Caco-2 (cell line): ENCODE results near the gene PMEPA1. TPM values are rescaled to one million over a fixed set of nuclear protein-coding genes. Genes with fewer than 3 reads are reported as not detected.

Source experiments
- BruUV-seq: library from RNA; stranded (reverse); fragments of 400-500 nt; replicated peaks from 2 replicates; lab custom pipeline; 2021; lab: Mats Ljungman, UMichigan
- CTCF ChIA-PET: fragments of 300-600 bp; sonication (Branson Sonifier 250); formaldehyde crosslinking; loops from one replicate; lab custom pipeline; 2022; ENCODE audit warnings: antibody characterized with exemption; lab: Charles Lee
- POLR2A ChIA-PET: fragments of 300-600 bp; sonication (Branson Sonifier 250); formaldehyde crosslinking; loops from one replicate; lab custom pipeline; 2022; ENCODE audit warnings: antibody characterized with exemption; lab: Charles Lee
- DNase-seq, 2 experiments: peaks; one replicate each; pipeline versions ENCODE4 v3.0.0 to v3.0.0-alpha.2; 2020 to 2022
- H3K27me3 ChIP-seq: replicated peaks from 2 replicates; pipeline ENCODE4 v1.6.0; 2011; ENCODE audit warnings: low read length; ENCODE audit not compliant: control insufficient read depth, insufficient read depth
- H3K36me3 ChIP-seq: 2 replicates; pipeline ENCODE4 v1.5.1; 2011; ENCODE audit warnings: low read length; ENCODE audit not compliant: control insufficient read depth, insufficient read depth
- H3K4me1 ChIP-seq: fragments of 250-450 bp; sonication (Bioruptor Pico); 2 replicates; pipeline ENCODE4 v1.5.1; 2020; ENCODE audit warnings: mild to moderate bottlenecking
- H3K4me3 ChIP-seq: 2 replicates; pipeline ENCODE4 v1.5.1; 2011; ENCODE audit warnings: low read depth, mild to moderate bottlenecking, control low read depth, low read length
- H3K9me3 ChIP-seq: fragments of 250-450 bp; sonication (Bioruptor Pico); 2 replicates; pipeline ENCODE4 v1.5.1; 2020; ENCODE audit warnings: mild to moderate bottlenecking, moderate library complexity
- H3K27ac Mint-ChIP-seq: one replicate; pipeline ENCODE4 v1.8.0; 2022; ENCODE audit warnings: mixed read lengths; ENCODE audit not compliant: unreplicated experiment
- H3K27me3 Mint-ChIP-seq: one replicate; pipeline ENCODE4 v1.8.0; 2022; ENCODE audit warnings: mixed read lengths; ENCODE audit not compliant: insufficient read depth, unreplicated experiment
- H3K36me3 Mint-ChIP-seq: one replicate; pipeline ENCODE4 v1.8.0; 2022; ENCODE audit warnings: mild to moderate bottlenecking, mixed read lengths; ENCODE audit not compliant: insufficient read depth, unreplicated experiment
- H3K4me1 Mint-ChIP-seq: one replicate; pipeline ENCODE4 v1.8.0; 2022; ENCODE audit warnings: low read depth, mixed read lengths; ENCODE audit not compliant: unreplicated experiment
- H3K4me3 Mint-ChIP-seq: one replicate; pipeline ENCODE4 v1.8.0; 2022; ENCODE audit warnings: mild to moderate bottlenecking, moderate library complexity, mixed read lengths; ENCODE audit not compliant: unreplicated experiment
- H3K9me3 Mint-ChIP-seq: one replicate; pipeline ENCODE4 v1.8.0; 2022; ENCODE audit warnings: mixed read lengths; ENCODE audit not compliant: unreplicated experiment
- intact Hi-C: fragments of 100-400 bp; cut with micrococcal nuclease; formaldehyde crosslinking; loops from one replicate; pipeline ENCODE4 v1.10.0; 2022; ENCODE audit not compliant: unreplicated experiment
- total RNA-seq: library from RNA; stranded (reverse); gene quantifications from 2 replicates; pipeline ENCODE4 v1.2.3, GENCODE V29; 2022
- TF ChIP-seq, protein P1 (sequence below), 2 experiments: fragments of 200-600 bp in 1 of 2; IDR thresholded peaks; 1 replicate in 1 of 2; 2 replicates in 1 of 2; pipeline versions ENCODE4 v1.5.1 to v1.8.0; 2011 to 2022; ENCODE audit warnings: antibody characterized with exemption in 1 of 2, control low read depth in 1 of 2, inconsistent platforms in 1 of 2, low read depth in 1 of 2, low read length in 1 of 2, mild to moderate bottlenecking in 1 of 2, moderate library complexity in 1 of 2; ENCODE audit not compliant: insufficient read depth in 1 of 2, severe bottlenecking in 1 of 2, unreplicated experiment in 1 of 2

The PMEPA1 gene
- total RNA-seq, 1 experiment from 2014 or later: 3.3 TPM

DNA sequence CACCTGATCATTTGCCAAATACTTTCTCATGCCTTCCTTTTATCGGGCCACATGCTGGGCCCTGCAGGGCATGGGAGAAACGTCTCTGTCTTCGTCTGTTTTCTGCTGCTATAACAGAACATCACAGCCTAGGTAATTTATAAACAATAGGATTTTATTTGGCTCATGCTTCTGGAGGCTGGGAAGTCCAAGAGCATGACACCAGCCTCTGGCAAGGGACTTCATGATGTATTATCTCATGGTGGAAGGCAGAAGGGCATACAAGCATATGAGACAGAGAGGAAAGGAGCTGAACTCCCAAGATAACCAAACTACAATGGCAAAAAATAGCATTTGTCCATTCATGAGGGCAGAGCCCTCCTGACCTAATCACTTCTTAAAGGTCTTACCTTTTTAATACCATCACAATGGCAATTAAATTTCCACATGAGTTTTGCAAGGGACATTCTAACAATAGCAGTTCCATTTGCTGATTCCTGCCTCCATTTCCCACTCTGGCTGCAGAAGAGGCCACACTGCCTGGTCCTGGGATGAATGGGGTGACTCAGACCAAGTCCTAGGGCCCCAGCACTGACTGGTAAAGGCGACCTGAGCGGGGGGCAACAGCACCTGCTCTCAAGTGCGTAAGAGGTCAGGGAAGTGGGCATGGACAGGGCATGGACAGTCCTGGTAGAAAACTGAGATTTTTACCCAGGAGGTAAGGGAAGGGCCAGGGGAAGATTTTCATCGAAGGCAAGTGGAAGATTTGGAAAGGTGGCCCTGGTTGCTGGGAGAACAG is 84.4 kb downstream of the PMEPA1 start:
- H3K36me3 ChIP-seq: no peaks in the 10 kb centered on the region
- no peak overlapping the region for H3K4me3 ChIP-seq
- H3K9me3 ChIP-seq: peaks cover 6% of the 10 kb centered on the region; the same call in 1 of the 2 replicates
- TF ChIP-seq, protein P1, sequence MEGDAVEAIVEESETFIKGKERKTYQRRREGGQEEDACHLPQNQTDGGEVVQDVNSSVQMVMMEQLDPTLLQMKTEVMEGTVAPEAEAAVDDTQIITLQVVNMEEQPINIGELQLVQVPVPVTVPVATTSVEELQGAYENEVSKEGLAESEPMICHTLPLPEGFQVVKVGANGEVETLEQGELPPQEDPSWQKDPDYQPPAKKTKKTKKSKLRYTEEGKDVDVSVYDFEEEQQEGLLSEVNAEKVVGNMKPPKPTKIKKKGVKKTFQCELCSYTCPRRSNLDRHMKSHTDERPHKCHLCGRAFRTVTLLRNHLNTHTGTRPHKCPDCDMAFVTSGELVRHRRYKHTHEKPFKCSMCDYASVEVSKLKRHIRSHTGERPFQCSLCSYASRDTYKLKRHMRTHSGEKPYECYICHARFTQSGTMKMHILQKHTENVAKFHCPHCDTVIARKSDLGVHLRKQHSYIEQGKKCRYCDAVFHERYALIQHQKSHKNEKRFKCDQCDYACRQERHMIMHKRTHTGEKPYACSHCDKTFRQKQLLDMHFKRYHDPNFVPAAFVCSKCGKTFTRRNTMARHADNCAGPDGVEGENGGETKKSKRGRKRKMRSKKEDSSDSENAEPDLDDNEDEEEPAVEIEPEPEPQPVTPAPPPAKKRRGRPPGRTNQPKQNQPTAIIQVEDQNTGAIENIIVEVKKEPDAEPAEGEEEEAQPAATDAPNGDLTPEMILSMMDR (IDR thresholded peaks at IDR 0.05; ENCODE audit: insufficient read depth in 1 of 2, low read depth in 1 of 2, low read length in 1 of 2, severe bottlenecking in 1 of 2, unreplicated experiment in 1 of 2): no peak
- Mint-ChIP-seq H3K4me1 (no peaks in the 10 kb centered on the region), H3K9me3 (peaks cover 14% of the 10 kb centered on the region), H3K27ac (no peak overlapping the region), H3K27me3 (peaks cover 10% of the 10 kb centered on the region), H3K4me3 (no peak overlapping the region), H3K36me3 (no peaks in the 10 kb centered on the region)
- ChIA-PET CTCF (no interaction called here), POLR2A (no interaction called here)
- H3K4me1 ChIP-seq: no peaks in the 10 kb centered on the region
- intact Hi-C loops: no loop called here
- BruUV-seq: no TSS peak
- DNase-seq: peak in 1 of 2 experiments; percentile 12
- no peaks in the 10 kb centered on the region for H3K27me3 ChIP-seq

DNA sequence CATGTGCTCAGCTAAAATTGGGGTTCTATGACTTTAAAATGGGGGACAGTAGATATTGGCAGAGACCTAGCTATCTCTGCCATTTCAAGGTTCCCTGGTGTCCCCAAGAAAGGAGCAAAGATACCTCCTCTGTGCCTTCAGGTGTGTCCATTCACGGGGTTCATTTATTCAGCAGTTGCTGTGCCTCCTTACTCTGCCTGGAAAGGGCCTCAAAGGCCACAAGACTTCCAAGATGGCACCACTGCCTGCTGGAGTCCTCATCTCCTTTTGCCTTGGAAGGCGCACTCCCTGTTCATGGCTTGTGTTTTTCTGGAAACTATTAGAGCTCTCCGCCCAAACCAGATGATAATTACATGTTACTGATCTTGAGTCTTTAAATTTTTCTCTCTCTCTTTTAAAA is 85.7 kb downstream of the PMEPA1 start:
- CTCF ChIA-PET: interaction anchor here (0.6 kb wide), 1 partner anchor 282 kb away, joined by 3 read pairs; no protein-coding TSS in a partner anchor

More for the DNA sequence above, 85.7 kb downstream of the PMEPA1 start:
- peaks cover 14% of the 10 kb centered on the region for H3K9me3 Mint-ChIP-seq
- peaks cover 10% of the 10 kb centered on the region for H3K27me3 Mint-ChIP-seq
- peak in 1 of 2 experiments; percentile 25 for DNase-seq
- Histone ChIP-seq H3K4me3 (no peak overlapping the region), H3K4me1 (no peaks in the 10 kb centered on the region), H3K9me3 (0 out of 2 replicates have a peak, but pooled peaks cover 6% of the 10 kb centered on the region), H3K36me3 (no peaks in the 10 kb centered on the region), H3K27me3 (no peaks in the 10 kb centered on the region)
- no peaks in the 10 kb centered on the region for H3K36me3 Mint-ChIP-seq
- H3K27ac Mint-ChIP-seq: no peak overlapping the region
- intact Hi-C loops: no loop called here
- no peaks in the 10 kb centered on the region for H3K4me1 Mint-ChIP-seq
- BruUV-seq: no TSS peak
- TF ChIP-seq, protein P1 (IDR thresholded peaks at IDR 0.05; ENCODE audit: insufficient read depth in 1 of 2, low read depth in 1 of 2, low read length in 1 of 2, severe bottlenecking in 1 of 2, unreplicated experiment in 1 of 2): no peak
- H3K4me3 Mint-ChIP-seq: no peak overlapping the region
- POLR2A ChIA-PET: no interaction called here
